ENCODE data around the gene VAMP5.
"Not testable (repeated sequence)": the region's sequence is repeated elsewhere in the genome, so short reads cannot be mapped to it uniquely, and the experiment has no call there.

VAMP5 gene

GRCh38 chr2:85589181-85589580, 5.0 kb downstream of the VAMP5 start:
- H3K36me3 ChIP-seq (ENCODE audit: control insufficient read depth, insufficient read depth, low read length), result no peaks in the 10 kb centered on the region
- no peak overlapping the region for H2BK120ac ChIP-seq (ENCODE audit: low read depth, low read length)
- H3K18ac ChIP-seq (ENCODE audit: low read length), result no peak overlapping the region
- H4K5ac ChIP-seq (ENCODE audit: low read length), result no peak overlapping the region
- DNase-seq, result no peak
- no peak overlapping the region for H3K4ac ChIP-seq (ENCODE audit: low read depth, low read length)
- no peaks in the 10 kb centered on the region for H3K79me1 ChIP-seq (ENCODE audit: low read length)
- H3K23ac ChIP-seq (ENCODE audit: low read length), result no peak overlapping the region
- no peak overlapping the region for H4K8ac ChIP-seq (ENCODE audit: low read depth, low read length)
- H3K4me3 ChIP-seq (ENCODE audit: low read length), result no peak overlapping the region
- no peak overlapping the region for H2BK5ac ChIP-seq (ENCODE audit: low read length)
- no peak overlapping the region for H2BK15ac ChIP-seq (replicated peaks; ENCODE audit: low read depth)
- peaks cover 11% of the 10 kb centered on the region for H3K4me1 ChIP-seq (ENCODE audit: control insufficient read depth, low read depth, low read length)
- H3K27ac ChIP-seq (ENCODE audit: low read depth, low read length), result no peak overlapping the region
- H3K4me2 ChIP-seq (ENCODE audit: low read length), result no peak overlapping the region
- no peak overlapping the region for H2AK5ac ChIP-seq (ENCODE audit: low read length)
- H3K56ac ChIP-seq (ENCODE audit: low read length), result no peak overlapping the region
- H3K9ac ChIP-seq (ENCODE audit: low read length), result no peak overlapping the region
- H3K27me3 ChIP-seq (ENCODE audit: insufficient read depth, low read length, poor library complexity), result no peaks in the 10 kb centered on the region
- no CpG with 5 or more reads among the region's 4 CpGs for WGBS (ENCODE audit: extremely low coverage, insufficient coverage, low lambda C conversion rate)
- H3K79me2 ChIP-seq (ENCODE audit: control insufficient read depth, insufficient read depth, low read length), result no peaks in the 10 kb centered on the region

GRCh38 chr2:85589982-85590791, 6.0 kb downstream of the VAMP5 start:
- H3K23ac ChIP-seq (ENCODE audit: low read length), result no peak overlapping the region
- H3K4ac ChIP-seq (ENCODE audit: low read depth, low read length), result no peak overlapping the region
- no CpG with 5 or more reads among the region's 7 CpGs for WGBS (ENCODE audit: extremely low coverage, insufficient coverage, low lambda C conversion rate)
- no peak overlapping the region for H3K18ac ChIP-seq (ENCODE audit: low read length)
- H2BK15ac ChIP-seq (replicated peaks; ENCODE audit: low read depth), result no peak overlapping the region
- DNase-seq, result no peak
- H3K27me3 ChIP-seq (ENCODE audit: insufficient read depth, low read length, poor library complexity), result no peaks in the 10 kb centered on the region
- H3K36me3 ChIP-seq (ENCODE audit: control insufficient read depth, insufficient read depth, low read length), result no peaks in the 10 kb centered on the region
- H2BK5ac ChIP-seq (ENCODE audit: low read length), result no peak overlapping the region
- no peaks in the 10 kb centered on the region for H3K79me2 ChIP-seq (ENCODE audit: control insufficient read depth, insufficient read depth, low read length)
- H3K4me1 ChIP-seq (ENCODE audit: control insufficient read depth, low read depth, low read length), result peaks cover 6% of the 10 kb centered on the region
- H3K4me2 ChIP-seq (ENCODE audit: low read length), result no peak overlapping the region
- no peak overlapping the region for H4K5ac ChIP-seq (ENCODE audit: low read length)
- H4K8ac ChIP-seq (ENCODE audit: low read depth, low read length), result no peak overlapping the region
- no peak overlapping the region for H2BK120ac ChIP-seq (ENCODE audit: low read depth, low read length)
- H3K79me1 ChIP-seq (ENCODE audit: low read length), result no peaks in the 10 kb centered on the region
- H3K4me3 ChIP-seq (ENCODE audit: low read length), result no peak overlapping the region
- no peak overlapping the region for H2AK5ac ChIP-seq (ENCODE audit: low read length)
- no peak overlapping the region for H3K9ac ChIP-seq (ENCODE audit: low read length)
- no peak overlapping the region for H3K56ac ChIP-seq (ENCODE audit: low read length)
- no peak overlapping the region for H3K27ac ChIP-seq (ENCODE audit: low read depth, low read length)

GRCh38 chr2:85590950-85591349, 6.7 kb downstream of the VAMP5 start:
- H3K9ac ChIP-seq (ENCODE audit: low read length), result no peak overlapping the region
- H3K4me3 ChIP-seq (ENCODE audit: low read length), result no peak overlapping the region
- H3K4me1 ChIP-seq (ENCODE audit: control insufficient read depth, low read depth, low read length), result peaks cover 2% of the 10 kb centered on the region
- H3K56ac ChIP-seq (ENCODE audit: low read length), result no peak overlapping the region
- no peak overlapping the region for H3K4ac ChIP-seq (ENCODE audit: low read depth, low read length)
- no peak for DNase-seq
- no peak overlapping the region for H4K5ac ChIP-seq (ENCODE audit: low read length)
- no peak overlapping the region for H3K4me2 ChIP-seq (ENCODE audit: low read length)
- no peak overlapping the region for H2BK120ac ChIP-seq (ENCODE audit: low read depth, low read length)
- H2BK5ac ChIP-seq (ENCODE audit: low read length), result no peak overlapping the region
- H3K18ac ChIP-seq (ENCODE audit: low read length), result no peak overlapping the region
- H2BK15ac ChIP-seq (replicated peaks; ENCODE audit: low read depth), result no peak overlapping the region
- no peak overlapping the region for H4K8ac ChIP-seq (ENCODE audit: low read depth, low read length)
- H3K23ac ChIP-seq (ENCODE audit: low read length), result no peak overlapping the region
- WGBS (ENCODE audit: extremely low coverage, insufficient coverage, low lambda C conversion rate), result no CpG with 5 or more reads among the region's 2 CpGs
- peaks cover 2% of the 10 kb centered on the region for H3K79me2 ChIP-seq (ENCODE audit: control insufficient read depth, insufficient read depth, low read length)
- no peaks in the 10 kb centered on the region for H3K36me3 ChIP-seq (ENCODE audit: control insufficient read depth, insufficient read depth, low read length)
- no peak overlapping the region for H2AK5ac ChIP-seq (ENCODE audit: low read length)
- no peak overlapping the region for H3K27ac ChIP-seq (ENCODE audit: low read depth, low read length)
- H3K79me1 ChIP-seq (ENCODE audit: low read length), result peaks cover 1% of the 10 kb centered on the region
- no peaks in the 10 kb centered on the region for H3K27me3 ChIP-seq (ENCODE audit: insufficient read depth, low read length, poor library complexity)

GRCh38 chr2:85591563-85591962, 7.3 kb downstream of the VAMP5 start:
- Histone ChIP-seq H3K56ac (ENCODE audit: low read length) (no peak overlapping the region), H3K36me3 (ENCODE audit: control insufficient read depth, insufficient read depth, low read length) (no peaks in the 10 kb centered on the region), H3K79me1 (ENCODE audit: low read length) (peaks cover 7% of the 10 kb centered on the region), H3K27me3 (ENCODE audit: insufficient read depth, low read length, poor library complexity) (no peaks in the 10 kb centered on the region), H3K9ac (ENCODE audit: low read length) (no peak overlapping the region), H3K23ac (ENCODE audit: low read length) (no peak overlapping the region), H3K18ac (ENCODE audit: low read length) (no peak overlapping the region), H3K27ac (ENCODE audit: low read depth, low read length) (no peak overlapping the region), H2AK5ac (ENCODE audit: low read length) (no peak overlapping the region), H3K4ac (ENCODE audit: low read depth, low read length) (no peak overlapping the region), H3K4me3 (ENCODE audit: low read length) (no peak overlapping the region), H2BK15ac (replicated peaks; ENCODE audit: low read depth) (no peak overlapping the region), H4K5ac (ENCODE audit: low read length) (no peak overlapping the region), H3K79me2 (ENCODE audit: control insufficient read depth, insufficient read depth, low read length) (peaks cover 8% of the 10 kb centered on the region), H3K4me1 (ENCODE audit: control insufficient read depth, low read depth, low read length) (peaks cover 2% of the 10 kb centered on the region), H2BK120ac (ENCODE audit: low read depth, low read length) (no peak overlapping the region), H3K4me2 (ENCODE audit: low read length) (no peak overlapping the region), H2BK5ac (ENCODE audit: low read length) (no peak overlapping the region), H4K8ac (ENCODE audit: low read depth, low read length) (no peak overlapping the region)
- no peak for DNase-seq
- WGBS (ENCODE audit: extremely low coverage, insufficient coverage, low lambda C conversion rate), result no CpG with 5 or more reads among the region's 12 CpGs

- Histone ChIP-seq H3K79me1 (ENCODE audit: low read length) (peaks cover 15% of the 10 kb centered on the region), H3K79me2 (ENCODE audit: control insufficient read depth, insufficient read depth, low read length) (peaks cover 15% of the 10 kb centered on the region)
- H2AK5ac ChIP-seq (ENCODE audit: low read length); H3K23ac ChIP-seq (ENCODE audit: low read length); H2BK5ac ChIP-seq (ENCODE audit: low read length); H3K4me3 ChIP-seq (ENCODE audit: low read length); H3K4ac ChIP-seq (ENCODE audit: low read depth, low read length); H3K18ac ChIP-seq (ENCODE audit: low read length); H2BK120ac ChIP-seq (ENCODE audit: low read depth, low read length); H3K9ac ChIP-seq (ENCODE audit: low read length); H3K56ac ChIP-seq (ENCODE audit: low read length); DNase-seq; H3K4me1 ChIP-seq (ENCODE audit: control insufficient read depth, low read depth, low read length); H4K8ac ChIP-seq (ENCODE audit: low read depth, low read length); H3K36me3 ChIP-seq (ENCODE audit: control insufficient read depth, insufficient read depth, low read length); H3K27me3 ChIP-seq (ENCODE audit: insufficient read depth, low read length, poor library complexity); H3K27ac ChIP-seq (ENCODE audit: low read depth, low read length); H2BK15ac ChIP-seq (replicated peaks; ENCODE audit: low read depth); H3K4me2 ChIP-seq (ENCODE audit: low read length); H4K5ac ChIP-seq (ENCODE audit: low read length): not testable (repeated sequence)
- no CpG with 5 or more reads among the region's 9 CpGs for WGBS (ENCODE audit: extremely low coverage, insufficient coverage, low lambda C conversion rate)
Observed at GRCh38 chr2:85592299-85592698, 8.1 kb downstream of the VAMP5 start.

GRCh38 chr2:85593023-85593422, 8.8 kb downstream of the VAMP5 start:
- Histone ChIP-seq H3K23ac (ENCODE audit: low read length) (no peak overlapping the region), H3K4ac (ENCODE audit: low read depth, low read length) (no peak overlapping the region), H3K36me3 (ENCODE audit: control insufficient read depth, insufficient read depth, low read length) (peaks cover 8% of the 10 kb centered on the region), H4K8ac (ENCODE audit: low read depth, low read length) (no peak overlapping the region), H2AK5ac (ENCODE audit: low read length) (no peak overlapping the region), H3K4me1 (ENCODE audit: control insufficient read depth, low read depth, low read length) (peaks cover 2% of the 10 kb centered on the region), H3K9ac (ENCODE audit: low read length) (no peak overlapping the region), H2BK120ac (ENCODE audit: low read depth, low read length) (no peak overlapping the region), H3K79me2 (ENCODE audit: control insufficient read depth, insufficient read depth, low read length) (peaks cover 15% of the 10 kb centered on the region), H4K5ac (ENCODE audit: low read length) (no peak overlapping the region), H3K79me1 (ENCODE audit: low read length) (peaks cover 18% of the 10 kb centered on the region), H3K27me3 (ENCODE audit: insufficient read depth, low read length, poor library complexity) (no peaks in the 10 kb centered on the region), H3K4me3 (ENCODE audit: low read length) (no peak overlapping the region), H3K18ac (ENCODE audit: low read length) (no peak overlapping the region), H2BK15ac (replicated peaks; ENCODE audit: low read depth) (no peak overlapping the region), H3K56ac (ENCODE audit: low read length) (no peak overlapping the region), H3K27ac (ENCODE audit: low read depth, low read length) (no peak overlapping the region), H2BK5ac (ENCODE audit: low read length) (no peak overlapping the region), H3K4me2 (ENCODE audit: low read length) (no peak overlapping the region)
- no CpG with 5 or more reads among the region's 3 CpGs for WGBS (ENCODE audit: extremely low coverage, insufficient coverage, low lambda C conversion rate)
- DNase-seq, result no peak

Data from mesendoderm (in vitro differentiated cells).